WTC11 (cell line): Measurements from ENCODE around the gene SATB1.

ENCODE experiments used
- CTCF ChIP-seq: fragments of 200-600 bp; IDR thresholded peaks from 2 replicates; pipeline ENCODE4 v1.8.0; 2022; ENCODE audit warnings: antibody characterized with exemption
- FOXK1 ChIP-seq: sonication (generic); formaldehyde crosslinking; IDR thresholded peaks from 2 replicates; pipeline ENCODE4 v1.8.0; 2022; ENCODE audit warnings: mild to moderate bottlenecking, moderate library complexity, missing genetic modification reagents
- NFE2L1 ChIP-seq: sonication (generic); formaldehyde crosslinking; IDR thresholded peaks from 2 replicates; pipeline ENCODE4 v1.8.1; 2023; ENCODE audit warnings: missing genetic modification reagents

DNA sequence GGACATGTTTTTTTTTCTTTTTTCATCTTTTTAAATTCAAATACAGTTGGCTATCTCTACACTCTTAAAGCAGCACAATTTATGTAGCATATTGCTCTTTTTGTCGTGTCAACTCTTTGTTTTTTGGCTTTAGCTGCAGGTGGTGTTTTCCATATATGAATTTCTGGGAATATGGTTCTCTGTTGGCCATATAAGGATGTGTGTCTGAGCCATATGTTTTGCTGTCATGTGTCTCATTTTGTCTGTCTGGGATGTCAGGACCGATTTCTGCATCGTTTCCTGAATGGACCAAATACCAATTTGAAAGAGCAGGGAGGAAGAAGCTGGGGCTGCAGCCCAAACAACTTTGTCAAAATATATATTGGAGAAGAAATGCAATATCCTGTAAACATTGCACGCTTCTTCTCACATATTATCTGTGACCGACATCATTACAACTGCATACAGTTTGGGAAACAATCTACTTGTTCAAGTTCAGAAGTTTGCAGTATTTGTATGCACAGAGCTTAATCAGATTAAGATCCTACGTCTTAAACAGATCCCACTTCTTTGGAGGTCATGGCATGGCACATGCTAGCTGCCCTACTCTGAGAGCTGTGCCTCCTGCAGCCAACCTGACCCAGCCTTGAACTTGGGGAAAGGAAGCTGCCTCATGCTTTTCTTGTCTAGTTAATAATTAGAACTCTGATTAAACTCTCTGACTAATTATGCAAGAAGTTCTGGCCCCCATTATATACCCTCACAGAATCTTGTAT, 4.0 kb upstream of the SATB1 start:
- TF ChIP-seq CTCF = no peak
- TF ChIP-seq NFE2L1 (CRISPR knock-in tag) = no peak
- no peak for TF ChIP-seq FOXK1 (CRISPR knock-in tag)
